Uterus (tissue), 2 donors: ENCODE data around the gene CDCA4.

Experiments used
- POLR2A ChIP-seq, 2 donors: fragments of 450-650 bp; IDR thresholded peaks; one replicate each; pipeline ENCODE4 v1.6.1; 2016; ENCODE audit warnings: antibody characterized with exemption in 2 of 2, mild to moderate bottlenecking in 1 of 2, moderate library complexity in 1 of 2
- TF ChIP-seq, protein P1 (sequence below), 4 experiments: fragments of 200-600 bp in 2 of 4; fragments of 450-650 bp in 2 of 4; sonication (generic) in 2 of 4; IDR thresholded peaks; one replicate each; pipeline ENCODE4 v1.5.1; 2016 to 2019; ENCODE audit warnings: antibody characterized with exemption in 4 of 4, mild to moderate bottlenecking in 2 of 4, moderate library complexity in 1 of 4

DNA sequence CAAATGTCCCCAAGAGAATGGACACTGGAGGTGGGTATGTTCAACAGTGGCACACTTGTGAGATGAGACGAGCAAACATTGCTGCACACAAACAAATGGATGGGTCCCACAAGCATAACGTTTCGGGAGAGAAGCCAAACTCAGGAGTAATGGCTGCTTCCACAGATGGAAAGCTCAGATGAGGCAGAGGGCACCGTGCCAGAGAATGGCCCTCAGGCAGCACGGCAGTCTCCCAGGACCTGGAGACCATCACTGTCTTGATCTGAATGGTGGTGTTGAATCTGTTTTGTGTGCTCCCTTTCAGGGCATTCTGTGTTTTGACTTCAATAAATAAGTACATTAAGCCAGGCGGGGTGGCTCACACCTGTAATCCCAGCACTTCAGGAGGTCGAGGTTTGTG lies 8.5 kb upstream of the CDCA4 start:
- TF ChIP-seq, protein P1, sequence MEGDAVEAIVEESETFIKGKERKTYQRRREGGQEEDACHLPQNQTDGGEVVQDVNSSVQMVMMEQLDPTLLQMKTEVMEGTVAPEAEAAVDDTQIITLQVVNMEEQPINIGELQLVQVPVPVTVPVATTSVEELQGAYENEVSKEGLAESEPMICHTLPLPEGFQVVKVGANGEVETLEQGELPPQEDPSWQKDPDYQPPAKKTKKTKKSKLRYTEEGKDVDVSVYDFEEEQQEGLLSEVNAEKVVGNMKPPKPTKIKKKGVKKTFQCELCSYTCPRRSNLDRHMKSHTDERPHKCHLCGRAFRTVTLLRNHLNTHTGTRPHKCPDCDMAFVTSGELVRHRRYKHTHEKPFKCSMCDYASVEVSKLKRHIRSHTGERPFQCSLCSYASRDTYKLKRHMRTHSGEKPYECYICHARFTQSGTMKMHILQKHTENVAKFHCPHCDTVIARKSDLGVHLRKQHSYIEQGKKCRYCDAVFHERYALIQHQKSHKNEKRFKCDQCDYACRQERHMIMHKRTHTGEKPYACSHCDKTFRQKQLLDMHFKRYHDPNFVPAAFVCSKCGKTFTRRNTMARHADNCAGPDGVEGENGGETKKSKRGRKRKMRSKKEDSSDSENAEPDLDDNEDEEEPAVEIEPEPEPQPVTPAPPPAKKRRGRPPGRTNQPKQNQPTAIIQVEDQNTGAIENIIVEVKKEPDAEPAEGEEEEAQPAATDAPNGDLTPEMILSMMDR (IDR thresholded peaks at IDR 0.05), result no peak
- no peak for TF ChIP-seq POLR2A (IDR thresholded peaks at IDR 0.05)
